IPS DF 6.9 (cell line): ENCODE data around the gene DMRTB1.
A peak's percentile ranks its signal among the peaks of the same experiment; 100 is the strongest.

Experiments
- DNase-seq: peaks from one replicate; pipeline ENCODE4 v3.0.0-alpha.2; 2013; ENCODE audit warnings: low read depth, low spot score
- H3K27ac ChIP-seq: one replicate; pipeline ENCODE4 v1.5.1; 2013; ENCODE audit warnings: low read length, control low read depth
- H3K27me3 ChIP-seq: 2 replicates; pipeline ENCODE4 v1.6.1; 2013; ENCODE audit warnings: mild to moderate bottlenecking, low read length; ENCODE audit not compliant: control insufficient read depth, insufficient read depth
- H3K36me3 ChIP-seq: 2 replicates; pipeline ENCODE4 v1.6.1; 2013; ENCODE audit warnings: low read length; ENCODE audit not compliant: control insufficient read depth, insufficient read depth
- H3K4me1 ChIP-seq: 2 replicates; pipeline ENCODE4 v1.6.1; 2013; ENCODE audit warnings: low read length; ENCODE audit not compliant: control insufficient read depth, insufficient read depth
- H3K4me3 ChIP-seq: 2 replicates; pipeline ENCODE4 v1.5.1; 2013; ENCODE audit warnings: mild to moderate bottlenecking, low read length
- H3K9me3 ChIP-seq: 2 replicates; pipeline ENCODE4 v1.6.1; 2013; ENCODE audit warnings: low read length, inconsistent platforms; ENCODE audit not compliant: control insufficient read depth, insufficient read depth
- WGBS: extraction: QIAGEN DNeasy Blood & Tissue Kit; methylation state at CpG from one replicate; pipeline ENCODE4 v1.1.7; 2013; ENCODE audit warnings: mixed read lengths, missing lambda C conversion rate; ENCODE audit not compliant: insufficient read length, insufficient coverage; 5-methylcytosine and 5-hydroxymethylcytosine counted together

Gene DMRTB1

DNA sequence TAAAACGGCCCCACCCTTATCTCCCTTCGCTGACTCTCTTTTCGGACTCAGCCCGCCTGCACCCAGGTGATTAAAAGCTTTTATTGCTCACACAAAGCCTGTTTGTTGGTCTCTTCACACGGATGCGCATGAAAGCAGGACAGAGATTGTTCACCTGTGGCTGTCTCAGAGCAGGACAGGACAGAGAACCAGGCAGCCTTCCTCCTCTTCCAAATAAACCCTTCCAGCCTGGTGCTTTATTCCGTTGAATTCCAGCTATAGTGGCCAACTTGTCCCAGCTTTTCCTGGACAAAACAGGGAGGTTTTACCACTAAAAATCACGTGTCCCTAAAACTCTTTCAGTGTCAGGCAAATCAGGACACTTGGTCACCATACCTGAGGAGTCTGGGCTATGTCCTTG, 9.5 kb upstream of the DMRTB1 start:
- no peak for DNase-seq
- WGBS = no CpG with 5 or more reads among the region's 8 CpGs
- no peaks in the 10 kb centered on the region for H3K36me3 ChIP-seq
- no peak overlapping the region for H3K4me3 ChIP-seq
- H3K4me1 ChIP-seq = peaks cover 7% of the 10 kb centered on the region
- H3K9me3 ChIP-seq = no peaks in the 10 kb centered on the region
- H3K27ac ChIP-seq = peak overlapping the region; percentile 70
- no peaks in the 10 kb centered on the region for H3K27me3 ChIP-seq

DNA sequence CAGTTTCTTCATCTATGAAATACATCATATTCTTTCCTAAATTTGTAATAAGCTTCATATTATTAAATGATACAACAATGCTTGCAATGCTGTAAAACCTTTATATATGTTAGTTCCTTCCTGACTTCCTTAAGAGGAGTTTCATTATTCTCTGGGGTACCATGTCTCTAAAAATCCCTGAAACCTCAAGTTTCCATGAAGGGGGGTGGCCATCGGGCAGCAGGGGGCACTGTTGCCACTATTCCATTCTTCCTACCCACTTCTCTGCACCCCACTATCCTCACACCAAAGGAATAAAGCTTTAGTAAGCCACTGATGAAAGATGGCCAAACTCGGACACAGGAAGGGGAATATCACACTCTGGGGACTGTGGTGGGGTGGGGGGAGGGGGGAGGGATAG, 9.0 kb upstream of the DMRTB1 start:
- Histone ChIP-seq H3K4me3 (no peak overlapping the region), H3K36me3 (no peaks in the 10 kb centered on the region), H3K9me3 (no peaks in the 10 kb centered on the region), H3K27me3 (no peaks in the 10 kb centered on the region), H3K27ac (peak overlapping the region; percentile 70), H3K4me1 (peaks cover 7% of the 10 kb centered on the region)
- DNase-seq = no peak
- no CpG with 5 or more reads among the region's 2 CpGs for WGBS

DNA sequence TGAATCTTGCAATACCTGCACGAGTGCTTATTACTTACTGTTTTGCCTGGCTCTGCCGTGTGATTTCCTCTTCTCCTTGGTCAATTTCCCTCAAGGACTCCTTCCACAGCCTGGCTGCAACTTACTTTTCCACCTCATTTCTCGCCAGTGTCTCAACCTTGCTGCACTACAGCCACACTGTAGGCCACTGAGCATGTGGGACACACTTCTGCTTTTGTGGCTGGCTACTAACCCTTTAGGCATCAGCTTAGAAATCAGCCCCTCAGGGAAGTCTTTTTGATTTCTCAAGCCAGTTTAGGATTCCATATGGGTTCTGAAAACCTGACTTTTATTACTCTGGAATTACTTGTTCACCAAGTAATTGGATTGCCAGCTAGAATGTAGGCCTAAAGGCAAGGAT, 5.2 kb upstream of the DMRTB1 start:
- no peak overlapping the region for H3K27ac ChIP-seq
- H3K9me3 ChIP-seq = no peaks in the 10 kb centered on the region
- no CpG with 5 or more reads among the region's 3 CpGs for WGBS
- H3K36me3 ChIP-seq = no peaks in the 10 kb centered on the region
- no peaks in the 10 kb centered on the region for H3K27me3 ChIP-seq
- peaks cover 5% of the 10 kb centered on the region for H3K4me1 ChIP-seq
- H3K4me3 ChIP-seq = no peak overlapping the region
- no peak for DNase-seq

DNA sequence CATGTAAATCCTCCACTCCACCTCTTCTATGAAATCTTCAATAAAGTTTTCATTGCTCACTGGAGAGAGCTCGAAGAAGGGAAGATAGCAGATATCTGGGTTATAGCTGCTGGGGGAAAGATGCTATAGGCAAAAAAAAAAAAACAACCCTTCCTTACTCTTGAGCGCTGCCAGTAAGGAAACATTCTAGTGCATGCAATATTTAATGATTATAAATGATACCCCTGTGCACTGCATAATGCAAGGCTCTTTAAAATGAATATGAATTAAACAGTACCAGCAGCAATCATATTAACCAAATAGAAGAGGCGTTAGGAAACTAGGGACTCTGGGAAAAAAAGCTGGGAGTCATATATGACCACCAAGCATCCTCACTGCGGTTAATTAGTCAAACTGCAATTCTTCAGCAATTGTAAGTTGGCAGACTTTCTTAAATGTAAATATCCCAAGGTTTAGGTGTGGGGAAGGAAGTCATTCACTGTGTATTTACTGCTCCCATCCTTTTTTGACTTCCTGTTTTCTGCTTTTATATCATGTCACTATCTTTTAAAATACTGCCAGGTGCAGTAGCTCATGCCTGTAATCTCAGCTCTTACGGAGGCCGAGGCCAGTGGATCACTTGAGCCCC, 3.7 kb upstream of the DMRTB1 start:
- H3K4me1 ChIP-seq = no peaks in the 10 kb centered on the region
- no peaks in the 10 kb centered on the region; the same call in 1 of the 2 replicates for H3K36me3 ChIP-seq
- no peak overlapping the region for H3K27ac ChIP-seq
- no peaks in the 10 kb centered on the region for H3K9me3 ChIP-seq
- WGBS = no CpG with 5 or more reads among the region's 6 CpGs
- DNase-seq = no peak
- H3K4me3 ChIP-seq = no peak overlapping the region
- H3K27me3 ChIP-seq = no peaks in the 10 kb centered on the region

DNA sequence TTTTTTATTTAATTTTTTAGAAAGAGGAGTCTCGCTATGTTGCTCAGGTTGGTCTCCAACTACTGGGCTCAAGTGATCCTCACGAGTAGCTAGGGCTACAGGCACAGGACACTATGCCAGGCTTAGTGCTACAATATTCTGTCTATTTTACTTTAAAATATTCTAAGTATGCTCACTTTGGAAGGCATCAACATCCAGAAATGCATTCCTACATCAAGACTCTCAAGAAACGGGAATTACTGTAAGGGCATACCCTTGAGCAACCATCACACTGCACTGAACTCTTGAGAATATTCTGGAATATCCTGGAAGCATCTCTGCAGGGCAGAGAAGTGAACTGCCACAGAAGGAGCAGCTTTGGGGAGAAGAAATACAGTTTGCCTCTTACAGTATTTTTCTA, 565 bp upstream of the DMRTB1 start:
- no peaks in the 10 kb centered on the region; the same call in 1 of the 2 replicates for H3K36me3 ChIP-seq
- H3K27me3 ChIP-seq = no peaks in the 10 kb centered on the region
- H3K4me1 ChIP-seq = no peaks in the 10 kb centered on the region; the same call in 1 of the 2 replicates
- H3K9me3 ChIP-seq = no peaks in the 10 kb centered on the region
- H3K4me3 ChIP-seq = no peak overlapping the region
- H3K27ac ChIP-seq = no peak overlapping the region
- WGBS = 100% methylated on average over 1 of the region's 3 CpGs
- DNase-seq = no peak

DNA sequence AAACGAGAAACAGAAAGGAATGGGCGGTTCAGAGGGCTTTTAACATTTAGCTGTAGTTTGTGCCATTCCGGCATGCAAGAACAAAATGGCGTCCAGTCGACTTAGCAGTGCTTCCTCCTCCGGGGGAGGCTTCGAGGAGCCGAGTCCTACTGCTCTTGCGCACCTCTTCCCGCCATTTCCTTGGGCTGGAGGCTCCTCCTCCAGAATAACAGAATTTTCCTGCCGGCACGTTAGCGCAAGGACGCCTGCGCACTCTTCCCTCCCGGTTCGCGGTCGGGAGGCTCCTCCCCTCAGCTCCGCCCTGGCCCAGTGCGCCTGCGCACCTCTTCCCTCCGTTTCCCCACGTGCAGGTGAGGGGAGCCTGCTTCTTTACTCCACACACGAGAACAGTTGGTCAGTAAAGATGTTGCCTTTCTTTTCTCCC, 1.0 kb downstream of the DMRTB1 start:
- H3K4me1 ChIP-seq = no peaks in the 10 kb centered on the region; the same call in 1 of the 2 replicates
- DNase-seq = no peak
- H3K27ac ChIP-seq = no peak overlapping the region
- H3K9me3 ChIP-seq = no peaks in the 10 kb centered on the region
- H3K27me3 ChIP-seq = no peaks in the 10 kb centered on the region
- H3K4me3 ChIP-seq = no peak overlapping the region
- H3K36me3 ChIP-seq = no peaks in the 10 kb centered on the region; the same call in 1 of the 2 replicates
- WGBS = no CpG with 5 or more reads among the region's 25 CpGs

DNA sequence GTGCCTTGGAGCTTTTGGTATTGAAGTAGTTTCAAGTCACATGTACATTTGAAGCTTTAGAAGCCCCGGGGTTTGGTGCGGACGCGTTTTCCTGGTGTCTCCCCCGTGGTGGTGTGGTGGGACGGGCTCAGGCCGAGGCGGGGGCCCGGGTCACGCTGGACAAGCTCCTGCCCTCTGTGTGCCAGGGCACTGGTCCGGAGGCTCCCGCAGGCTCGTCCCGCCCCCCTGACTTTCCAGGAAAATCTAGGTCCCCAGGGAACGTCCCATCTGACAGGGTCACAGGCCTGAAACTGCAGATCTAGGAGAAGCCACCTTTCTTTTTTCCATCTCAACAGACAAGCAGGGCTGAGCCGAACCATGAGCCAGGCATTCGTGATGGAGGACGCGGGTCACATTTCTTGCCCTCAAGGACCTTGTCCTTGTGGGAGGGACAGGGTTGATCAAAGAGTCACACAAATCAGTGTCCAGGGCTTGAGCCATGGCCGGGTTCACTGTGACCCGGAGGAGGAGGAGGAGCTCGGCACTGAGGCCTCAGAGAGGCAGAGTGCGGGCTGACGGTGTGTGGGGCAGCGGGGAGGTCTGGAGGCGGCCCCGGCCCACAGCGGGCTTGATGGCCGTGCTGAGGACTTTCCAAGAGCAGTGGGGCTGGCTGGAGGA, 1.6 kb downstream of the DMRTB1 start:
- H3K36me3 ChIP-seq = no peaks in the 10 kb centered on the region; the same call in 1 of the 2 replicates
- no peak overlapping the region for H3K4me3 ChIP-seq
- H3K27me3 ChIP-seq = no peaks in the 10 kb centered on the region
- no peak overlapping the region for H3K27ac ChIP-seq
- DNase-seq = no peak
- no peaks in the 10 kb centered on the region for H3K9me3 ChIP-seq
- no CpG with 5 or more reads among the region's 29 CpGs for WGBS
- no peaks in the 10 kb centered on the region; the same call in 1 of the 2 replicates for H3K4me1 ChIP-seq

DNA sequence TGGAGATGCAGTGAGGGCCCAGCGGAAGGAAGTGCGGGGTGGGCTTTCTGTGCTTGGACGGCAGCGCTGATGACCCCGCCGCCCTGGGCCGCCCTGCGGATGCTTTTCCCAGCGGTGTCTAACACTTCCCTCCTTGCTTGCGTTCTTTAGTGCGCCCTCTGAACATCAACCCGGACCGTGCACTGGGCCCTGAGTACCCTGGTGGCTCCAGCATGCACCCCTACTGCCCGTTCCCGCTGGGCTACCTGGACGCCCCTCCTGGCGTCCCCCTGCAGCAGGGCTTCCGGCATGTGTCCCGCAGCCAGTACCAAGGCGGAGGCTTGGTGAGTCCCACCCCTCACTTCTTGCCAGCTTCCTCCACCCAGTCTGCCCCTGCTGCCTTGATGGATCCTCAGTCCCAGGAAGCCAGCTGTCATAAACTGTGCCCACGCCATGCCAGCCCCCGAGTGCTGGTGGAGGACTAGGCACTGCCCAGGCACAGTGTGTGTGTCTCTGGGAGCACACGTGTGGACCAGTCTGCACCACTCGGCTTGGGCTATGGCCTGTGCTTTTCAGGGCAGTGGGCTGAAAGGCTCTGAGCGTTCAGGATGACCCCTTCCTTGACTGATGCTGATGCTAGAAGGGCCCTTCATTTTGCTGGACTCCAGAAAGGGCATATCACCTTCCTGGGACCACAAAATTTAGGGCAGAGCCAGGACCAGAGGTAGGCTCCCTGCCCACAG, 2.3 kb downstream of the DMRTB1 start:
- Histone ChIP-seq H3K4me3 (no peak overlapping the region), H3K9me3 (no peaks in the 10 kb centered on the region), H3K36me3 (no peaks in the 10 kb centered on the region; the same call in 1 of the 2 replicates), H3K27me3 (no peaks in the 10 kb centered on the region), H3K4me1 (no peaks in the 10 kb centered on the region; the same call in 1 of the 2 replicates), H3K27ac (no peak overlapping the region)
- DNase-seq = no peak
- no CpG with 5 or more reads among the region's 25 CpGs for WGBS

DNA sequence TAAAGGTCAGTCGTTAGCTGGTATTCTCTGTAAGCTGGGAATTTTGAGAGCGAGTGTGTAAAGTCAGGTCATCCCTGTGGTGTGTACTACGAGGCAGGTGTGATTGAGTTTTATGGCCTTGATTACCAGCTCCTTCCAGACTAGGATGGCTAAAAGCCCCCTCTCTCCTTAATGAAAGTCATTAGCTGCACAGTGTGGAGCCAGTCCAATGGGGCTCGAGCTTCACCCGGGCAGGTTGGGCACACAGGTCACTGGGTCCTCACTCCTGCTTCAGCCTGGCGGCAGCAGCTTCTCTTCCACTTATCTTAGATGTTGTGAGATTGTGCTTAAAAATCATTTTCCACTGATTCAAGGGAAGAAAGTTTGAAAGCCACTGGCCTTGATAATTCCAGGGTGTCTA, 3.0 kb downstream of the DMRTB1 start:
- Histone ChIP-seq H3K4me3 (no peak overlapping the region), H3K27me3 (no peaks in the 10 kb centered on the region), H3K9me3 (no peaks in the 10 kb centered on the region), H3K36me3 (no peaks in the 10 kb centered on the region; the same call in 1 of the 2 replicates), H3K4me1 (no peaks in the 10 kb centered on the region; the same call in 1 of the 2 replicates), H3K27ac (no peak overlapping the region)
- WGBS = no CpG with 5 or more reads among the region's 6 CpGs
- no peak for DNase-seq

DNA sequence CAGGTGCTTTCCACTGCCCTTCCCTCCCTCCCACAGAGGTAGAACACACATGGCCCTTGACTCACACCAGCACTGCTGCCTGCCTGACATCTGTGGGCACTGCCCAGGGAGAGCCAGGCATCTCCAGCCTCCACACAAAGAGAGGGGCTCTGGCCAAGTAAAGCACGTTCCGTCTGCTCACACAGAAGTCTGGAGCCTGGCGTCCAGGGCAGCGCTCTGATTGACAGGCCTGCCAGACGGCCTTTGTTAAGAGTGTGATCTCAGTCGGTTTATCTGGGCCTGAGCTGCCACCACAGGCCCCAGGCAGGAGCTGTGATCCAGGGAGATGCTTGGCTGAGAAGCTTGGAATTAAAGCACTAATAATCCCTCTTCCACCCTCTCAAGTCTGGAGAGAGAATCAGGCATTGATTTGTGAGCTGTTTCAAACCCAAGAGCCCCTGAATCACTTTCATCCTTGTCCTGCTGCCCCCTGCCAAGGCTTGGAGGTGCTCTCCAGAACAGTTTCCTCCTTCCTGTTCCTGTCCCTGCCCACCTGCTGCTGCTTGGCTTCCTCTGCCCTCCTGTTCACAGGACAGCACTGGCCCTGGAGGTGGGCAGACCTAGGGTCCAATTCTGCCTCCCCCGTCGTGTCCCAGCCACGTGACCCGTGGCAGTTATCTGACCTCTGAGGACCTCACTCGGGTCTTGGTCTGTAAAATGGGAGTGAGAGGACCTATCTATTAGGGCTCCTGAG, 3.7 kb downstream of the DMRTB1 start:
- DNase-seq = no peak
- Histone ChIP-seq H3K27me3 (no peaks in the 10 kb centered on the region), H3K4me1 (no peaks in the 10 kb centered on the region; the same call in 1 of the 2 replicates), H3K4me3 (no peak overlapping the region), H3K27ac (no peak overlapping the region), H3K9me3 (no peaks in the 10 kb centered on the region), H3K36me3 (no peaks in the 10 kb centered on the region; the same call in 1 of the 2 replicates)
- no CpG with 5 or more reads among the region's 11 CpGs for WGBS
